Measurements from ENCODE around the gene KIF3C.
"Not testable (repeated sequence)": the region's sequence is repeated elsewhere in the genome, so short reads cannot be mapped to it uniquely, and the experiment has no call there.

The KIF3C gene

DNA sequence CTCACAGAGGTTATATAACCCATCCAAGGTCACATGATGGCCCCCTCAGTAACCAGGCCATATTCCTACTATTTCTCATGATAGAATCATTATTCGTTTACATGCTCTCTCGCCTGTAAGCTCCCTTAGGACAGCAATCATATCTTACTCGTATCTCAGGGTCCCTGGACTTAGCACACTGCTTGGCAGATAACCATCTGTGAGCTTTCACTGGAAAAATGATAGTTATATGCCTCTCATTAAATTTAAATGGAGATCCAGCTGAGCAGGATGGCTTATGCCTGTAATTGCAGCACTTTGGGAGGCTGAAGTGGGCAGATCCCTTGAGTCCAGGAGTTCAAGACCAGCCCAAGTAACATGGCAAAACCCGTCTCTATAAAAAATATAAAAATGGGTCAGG, 21.9 kb downstream of the KIF3C start:
- no peak overlapping the region for H3K4me3 ChIP-seq (ENCODE audit: low read length)
- DNase-seq (ENCODE audit: low read depth) = no peak
- TF ChIP-seq, protein P1, sequence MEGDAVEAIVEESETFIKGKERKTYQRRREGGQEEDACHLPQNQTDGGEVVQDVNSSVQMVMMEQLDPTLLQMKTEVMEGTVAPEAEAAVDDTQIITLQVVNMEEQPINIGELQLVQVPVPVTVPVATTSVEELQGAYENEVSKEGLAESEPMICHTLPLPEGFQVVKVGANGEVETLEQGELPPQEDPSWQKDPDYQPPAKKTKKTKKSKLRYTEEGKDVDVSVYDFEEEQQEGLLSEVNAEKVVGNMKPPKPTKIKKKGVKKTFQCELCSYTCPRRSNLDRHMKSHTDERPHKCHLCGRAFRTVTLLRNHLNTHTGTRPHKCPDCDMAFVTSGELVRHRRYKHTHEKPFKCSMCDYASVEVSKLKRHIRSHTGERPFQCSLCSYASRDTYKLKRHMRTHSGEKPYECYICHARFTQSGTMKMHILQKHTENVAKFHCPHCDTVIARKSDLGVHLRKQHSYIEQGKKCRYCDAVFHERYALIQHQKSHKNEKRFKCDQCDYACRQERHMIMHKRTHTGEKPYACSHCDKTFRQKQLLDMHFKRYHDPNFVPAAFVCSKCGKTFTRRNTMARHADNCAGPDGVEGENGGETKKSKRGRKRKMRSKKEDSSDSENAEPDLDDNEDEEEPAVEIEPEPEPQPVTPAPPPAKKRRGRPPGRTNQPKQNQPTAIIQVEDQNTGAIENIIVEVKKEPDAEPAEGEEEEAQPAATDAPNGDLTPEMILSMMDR (conservative IDR thresholded peaks at IDR 0.05; ENCODE audit: low read length) = no peak

DNA sequence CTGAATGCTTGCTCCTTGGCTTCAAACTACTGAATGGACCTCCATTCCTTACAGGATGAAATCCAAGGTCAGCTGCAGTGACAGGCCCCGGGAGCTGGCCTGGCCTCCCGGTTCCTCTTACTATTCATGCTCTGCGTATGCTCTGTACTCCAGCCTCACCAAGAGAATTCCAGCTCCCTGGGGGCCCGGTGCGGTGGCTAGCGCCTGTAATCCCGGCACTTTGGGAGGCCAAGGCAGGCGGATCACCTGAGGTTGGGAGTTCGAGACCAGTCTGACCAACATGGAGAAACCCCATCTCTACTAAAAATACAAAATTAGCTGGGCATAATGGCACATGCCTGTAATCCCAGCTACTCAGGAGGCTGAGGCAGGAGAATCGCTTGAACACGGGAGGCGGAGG, 23.7 kb downstream of the KIF3C start:
- H3K4me3 ChIP-seq (ENCODE audit: low read length); DNase-seq (ENCODE audit: low read depth): not testable (repeated sequence)

DNA sequence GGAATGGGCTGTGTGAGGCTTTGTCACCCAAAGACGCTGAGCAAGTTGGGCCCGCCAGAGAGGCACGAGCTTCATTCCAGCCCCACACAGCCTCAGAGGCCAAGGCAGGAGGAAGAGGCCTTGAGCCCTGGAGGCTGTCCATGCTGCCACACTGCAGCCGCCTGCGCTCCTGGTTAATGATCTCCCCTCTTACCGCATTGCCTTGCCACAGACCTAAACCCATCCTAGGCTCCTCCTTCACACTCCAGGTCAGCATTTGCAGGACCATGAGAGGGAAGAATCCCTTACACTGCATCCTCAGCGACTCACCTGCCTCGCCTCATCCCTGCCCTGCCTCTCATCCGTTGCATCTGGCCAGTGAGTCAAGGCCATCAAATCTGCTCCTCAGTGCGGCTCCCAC, 24.6 kb downstream of the KIF3C start:
- no peak overlapping the region for H3K4me3 ChIP-seq (ENCODE audit: low read length)
- TF ChIP-seq, protein P1 (conservative IDR thresholded peaks at IDR 0.05; ENCODE audit: low read length) = no peak
- no peak for DNase-seq (ENCODE audit: low read depth)

DNA sequence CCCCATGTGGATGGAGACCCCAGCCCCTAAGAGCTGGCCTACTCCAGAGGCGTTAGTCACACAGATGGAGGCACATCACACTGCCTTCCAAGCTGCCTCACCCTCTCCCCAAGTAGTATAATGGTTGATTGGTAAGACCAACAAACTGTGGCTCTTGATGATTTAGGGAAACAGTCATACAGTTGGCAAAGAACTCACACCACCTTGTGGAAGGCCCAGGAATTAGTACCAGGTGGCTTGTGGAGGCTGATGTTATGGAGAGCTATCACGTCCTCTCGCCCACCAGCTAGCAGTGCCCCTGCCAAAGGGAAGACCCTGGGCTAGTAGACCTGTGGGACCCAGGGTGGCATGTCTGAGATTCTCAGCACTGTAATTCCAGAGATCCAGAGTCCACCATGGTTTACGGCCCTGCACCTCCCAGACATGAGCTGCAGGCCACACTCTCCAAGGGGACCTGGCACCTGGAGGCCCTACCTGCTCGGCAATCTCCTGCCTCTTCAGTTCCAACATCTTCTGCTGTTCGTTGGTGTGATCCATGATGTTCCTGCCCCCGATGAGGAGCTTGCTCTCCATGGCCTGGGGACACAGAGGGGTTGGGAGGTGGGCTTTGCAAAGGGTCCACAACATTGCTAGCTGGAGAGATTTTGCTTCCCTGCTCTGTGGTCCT, 26.3 kb downstream of the KIF3C start:
- TF ChIP-seq, protein P1 (conservative IDR thresholded peaks at IDR 0.05; ENCODE audit: low read length) = no peak; the same call in 1 of the 2 replicates

DNA sequence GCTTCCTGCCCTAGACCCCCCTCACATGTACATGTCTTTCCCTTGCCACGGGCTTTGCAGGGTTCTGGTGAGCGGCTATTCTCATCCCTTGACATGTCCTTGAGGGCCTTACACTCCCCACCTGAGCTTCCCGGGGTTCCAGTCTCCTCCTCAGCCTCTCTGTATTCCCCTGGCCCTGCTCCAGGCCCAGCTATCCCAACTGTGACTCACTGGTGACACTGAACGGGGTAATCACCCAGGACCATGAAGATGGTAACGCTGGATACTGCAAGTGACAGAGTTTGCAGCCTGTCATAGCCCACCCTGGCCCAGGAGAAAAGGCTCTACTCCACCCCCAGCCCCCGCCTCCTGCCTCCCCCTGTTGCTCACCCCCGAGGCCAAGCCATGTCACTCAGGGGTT, 27.3 kb downstream of the KIF3C start:
- no peak for DNase-seq (ENCODE audit: low read depth)
- no peak overlapping the region for H3K4me3 ChIP-seq (ENCODE audit: low read length)
- TF ChIP-seq, protein P1 (conservative IDR thresholded peaks at IDR 0.05; ENCODE audit: low read length) = no peak

More for the DNA sequence above, 26.3 kb downstream of the KIF3C start:
- DNase-seq (ENCODE audit: low read depth) = no peak
- no peak overlapping the region for H3K4me3 ChIP-seq (ENCODE audit: low read length)

DNA sequence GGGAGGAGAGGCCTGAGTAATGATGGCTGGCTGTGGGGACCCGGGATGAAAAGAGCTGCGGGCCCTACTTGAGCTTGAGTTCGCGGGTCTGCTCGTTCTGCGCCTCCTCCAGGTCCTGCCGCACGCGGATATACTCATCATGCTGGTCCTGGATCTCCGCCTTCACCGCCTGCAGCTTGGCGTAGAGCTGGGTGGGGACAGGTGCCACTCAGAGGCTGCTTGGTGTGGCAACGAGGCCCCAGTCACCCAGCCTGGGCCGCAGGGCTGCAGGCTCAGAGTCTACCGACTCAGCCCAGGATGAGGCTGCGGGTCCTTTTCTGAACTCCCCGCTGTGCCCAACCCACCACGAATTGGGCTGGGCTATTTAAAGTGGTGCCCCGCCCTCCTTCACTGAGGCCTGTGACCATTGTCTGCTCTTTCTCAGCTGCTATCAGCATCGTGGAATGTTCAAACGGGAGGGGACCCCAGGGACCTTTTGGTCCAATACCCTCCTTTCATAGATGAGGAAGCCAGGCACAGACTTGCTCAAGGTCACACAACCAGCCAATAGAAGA, 28.0 kb downstream of the KIF3C start:
- TF ChIP-seq, protein P1 (conservative IDR thresholded peaks at IDR 0.05; ENCODE audit: low read length) = no peak
- no peak overlapping the region for H3K4me3 ChIP-seq (ENCODE audit: low read length)
- DNase-seq (ENCODE audit: low read depth) = no peak

DNA sequence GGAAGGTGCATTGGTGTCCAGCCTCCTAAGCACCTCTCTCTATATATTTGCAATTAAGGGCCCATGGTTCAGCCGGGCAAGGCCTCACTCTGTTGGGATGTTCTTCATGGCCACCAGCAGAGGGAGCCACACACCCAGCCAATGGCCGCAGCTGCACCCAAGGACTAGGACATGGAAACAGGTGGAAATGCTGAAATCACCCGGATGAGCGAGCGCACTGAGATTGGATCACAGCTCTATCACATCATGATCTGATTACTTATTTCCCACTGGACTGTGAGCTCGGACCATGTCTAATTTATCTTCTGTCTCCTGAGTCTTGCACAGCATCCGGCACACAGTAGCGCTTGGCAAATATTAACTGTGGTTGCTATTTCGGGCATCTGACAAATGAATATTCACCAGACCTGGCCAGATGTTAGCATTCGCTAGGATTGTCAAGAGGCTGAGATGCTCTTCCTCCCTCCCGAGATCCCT, 31.2 kb downstream of the KIF3C start:
- no peak overlapping the region for H3K4me3 ChIP-seq (ENCODE audit: low read length)
- TF ChIP-seq, protein P1 (conservative IDR thresholded peaks at IDR 0.05; ENCODE audit: low read length) = peak; percentile 96
- peak; percentile 84 for DNase-seq (ENCODE audit: low read depth)
